Body of pancreas (tissue), 4 donors: ENCODE results near the gene NBR1. TPM values are rescaled to one million over a fixed set of nuclear protein-coding genes. Genes with fewer than 3 reads are reported as not detected.
A peak's percentile ranks its signal among the peaks of the same experiment; 100 is the strongest.
"Not testable (repeated sequence)": the region's sequence is repeated elsewhere in the genome, so short reads cannot be mapped to it uniquely, and the experiment has no call there.

Experiments used
- ATAC-seq: fragments of 150-250 bp; one replicate; pipeline ENCODE4 v1.9.1; 2016
- DNase-seq, 4 donors: peaks; one replicate each; pipeline ENCODE4 v3.0.0-alpha.2; 2019
- H3K27ac ChIP-seq, 4 donors: fragments of 200-600 bp; sonication (generic); 1 replicate in 3 of 4; 2 replicates in 1 of 4; pipeline versions ENCODE4 v1.5.1 to v1.6.1; 2016 to 2019; ENCODE audit warnings: mild to moderate bottlenecking in 1 of 4, mixed read lengths in 1 of 4, moderate library complexity in 1 of 4
- H3K27me3 ChIP-seq, 2 donors: fragments of 200-600 bp; sonication (generic); one replicate each; pipeline ENCODE4 v1.6.0; 2016; ENCODE audit warnings: mild to moderate bottlenecking in 1 of 2
- H3K36me3 ChIP-seq, 2 donors: fragments of 200-600 bp; sonication (generic); replicated peaks in 1 of 2; 2 replicates each; pipeline ENCODE4 v1.5.1; 2016; ENCODE audit warnings: low read depth in 2 of 2; ENCODE audit not compliant: insufficient read depth in 1 of 2
- H3K4me1 ChIP-seq: fragments of 200-600 bp; sonication (generic); one replicate; pipeline ENCODE4 v1.6.0; 2016
- H3K4me3 ChIP-seq, 2 donors: fragments of 200-600 bp; sonication (generic); 1 replicate in 1 of 2; 2 replicates in 1 of 2; pipeline ENCODE4 v1.5.1; 2016 to 2019
- H3K9me3 ChIP-seq, 3 donors: fragments of 200-600 bp; sonication (generic); 1 replicate in 2 of 3; 2 replicates in 1 of 3; pipeline ENCODE4 v1.5.1; 2016
- POLR2A ChIP-seq, 3 donors: fragments of 450-650 bp; IDR thresholded peaks; one replicate each; pipeline ENCODE4 v1.6.1; 2016; ENCODE audit warnings: antibody characterized with exemption in 3 of 3, mild to moderate bottlenecking in 2 of 3
- WGBS, 2 donors: methylation state at CpG; one replicate each; pipeline ENCODE4 v1.1.5; 2017; 5-methylcytosine and 5-hydroxymethylcytosine counted together
- intact Hi-C: fragments of 100-400 bp; cut with DNase I; formaldehyde crosslinking; loops from one replicate; pipeline ENCODE4 v1.15.1; 2023
- total RNA-seq, 2 donors: library from RNA; depleted of rRNA; stranded (reverse); fragments of >200 nt; gene quantifications; one replicate each; pipeline ENCODE4 v1.1.0, GENCODE V29; 2016
- TF ChIP-seq, protein P1 (sequence below), 7 experiments: fragments of 450-650 bp in 4 of 7; fragments of 200-600 bp in 3 of 7; sonication (generic) in 3 of 7; IDR thresholded peaks; one replicate each; pipeline ENCODE4 v1.5.1; 2016 to 2019; ENCODE audit warnings: antibody characterized with exemption in 7 of 7

Gene NBR1
- total RNA-seq, 2 donors from 2014 or later: 16.2 to 41.0 TPM

DNA sequence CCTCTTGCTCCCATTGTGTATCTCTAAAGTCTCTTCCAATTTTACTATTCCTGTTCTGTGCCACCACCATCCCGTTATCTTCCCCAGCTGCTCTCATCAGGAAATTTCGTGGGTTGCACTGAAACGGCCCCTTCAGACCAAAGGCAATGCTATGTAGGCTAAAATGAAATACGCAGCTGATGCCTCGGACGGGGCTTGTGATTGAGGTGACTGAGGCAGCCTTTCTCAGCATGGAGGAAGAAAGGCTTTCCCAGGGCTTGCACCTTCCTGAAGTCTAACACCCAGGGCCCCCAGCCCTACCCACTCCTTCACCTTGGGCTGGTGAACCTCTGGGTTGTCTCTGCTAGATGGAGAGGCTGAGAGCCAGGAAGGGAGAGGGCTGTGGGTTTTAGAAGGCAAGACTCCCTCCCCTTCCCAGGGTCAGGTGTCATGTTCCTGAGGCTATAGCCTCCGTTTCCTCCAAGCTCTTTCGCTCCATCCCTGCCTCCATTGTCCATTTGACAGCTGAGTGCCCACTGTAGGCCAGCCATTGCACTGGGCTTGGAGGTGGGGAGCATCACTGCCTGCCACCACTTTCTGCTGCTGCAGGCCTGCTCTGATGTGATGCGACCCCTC is 49.6 kb downstream of the NBR1 start:
- TF ChIP-seq POLR2A (IDR thresholded peaks at IDR 0.05): no peak
- TF ChIP-seq, protein P1, sequence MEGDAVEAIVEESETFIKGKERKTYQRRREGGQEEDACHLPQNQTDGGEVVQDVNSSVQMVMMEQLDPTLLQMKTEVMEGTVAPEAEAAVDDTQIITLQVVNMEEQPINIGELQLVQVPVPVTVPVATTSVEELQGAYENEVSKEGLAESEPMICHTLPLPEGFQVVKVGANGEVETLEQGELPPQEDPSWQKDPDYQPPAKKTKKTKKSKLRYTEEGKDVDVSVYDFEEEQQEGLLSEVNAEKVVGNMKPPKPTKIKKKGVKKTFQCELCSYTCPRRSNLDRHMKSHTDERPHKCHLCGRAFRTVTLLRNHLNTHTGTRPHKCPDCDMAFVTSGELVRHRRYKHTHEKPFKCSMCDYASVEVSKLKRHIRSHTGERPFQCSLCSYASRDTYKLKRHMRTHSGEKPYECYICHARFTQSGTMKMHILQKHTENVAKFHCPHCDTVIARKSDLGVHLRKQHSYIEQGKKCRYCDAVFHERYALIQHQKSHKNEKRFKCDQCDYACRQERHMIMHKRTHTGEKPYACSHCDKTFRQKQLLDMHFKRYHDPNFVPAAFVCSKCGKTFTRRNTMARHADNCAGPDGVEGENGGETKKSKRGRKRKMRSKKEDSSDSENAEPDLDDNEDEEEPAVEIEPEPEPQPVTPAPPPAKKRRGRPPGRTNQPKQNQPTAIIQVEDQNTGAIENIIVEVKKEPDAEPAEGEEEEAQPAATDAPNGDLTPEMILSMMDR (IDR thresholded peaks at IDR 0.05): no peak
- Histone ChIP-seq H3K4me3 (no peak overlapping the region), H3K36me3 (no peaks in the 10 kb centered on the region), H3K27ac (no peak overlapping the region), H3K27me3 (no peaks in the 10 kb centered on the region), H3K9me3 (no peaks in the 10 kb centered on the region), H3K4me1 (peaks cover 18% of the 10 kb centered on the region)
- ATAC-seq (no peak), DNase-seq (no peak)
- WGBS, 2 donors: 85 to 88% methylated on average over 9 of the region's 9 CpGs
- intact Hi-C loops: loop anchor here (10.0 kb wide), 1 partner anchor 114 kb away; no protein-coding TSS in a partner anchor

DNA sequence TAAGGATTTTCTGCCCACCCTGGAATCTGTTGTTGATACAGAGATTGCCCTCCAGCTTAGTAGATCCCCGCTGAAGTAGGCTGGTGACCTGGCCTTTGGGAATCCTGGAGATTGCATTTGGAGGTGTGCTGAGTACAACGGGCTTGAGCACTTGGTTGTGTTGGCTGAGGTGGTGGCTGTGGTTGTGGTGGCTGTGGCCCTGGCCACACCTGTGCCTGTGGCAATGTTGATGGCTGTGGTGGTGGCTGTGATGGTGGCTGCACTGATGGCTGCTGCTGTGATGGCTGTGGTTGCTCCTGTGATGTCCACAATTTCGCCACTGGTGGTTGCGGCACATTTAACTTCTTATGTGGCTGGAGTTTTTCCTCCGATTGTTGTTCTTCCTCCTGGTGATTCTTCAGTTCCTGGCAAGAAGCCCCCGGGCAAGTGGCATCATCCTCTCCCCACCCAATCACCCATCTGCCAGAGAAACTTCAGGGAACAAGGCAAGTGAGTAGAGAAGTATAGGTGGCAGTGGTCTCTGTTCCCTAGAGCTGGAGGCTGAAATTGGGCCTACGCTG is 53.2 kb downstream of the NBR1 start:
- Histone ChIP-seq H3K4me3 (no peak overlapping the region), H3K4me1 (no peaks in the 10 kb centered on the region), H3K27ac (no peak overlapping the region), H3K36me3 (no peaks in the 10 kb centered on the region), H3K27me3 (no peaks in the 10 kb centered on the region), H3K9me3 (no peaks in the 10 kb centered on the region)
- TF ChIP-seq, protein P1 (IDR thresholded peaks at IDR 0.05): no peak
- no peak for TF ChIP-seq POLR2A (IDR thresholded peaks at IDR 0.05)
- 89 to 90% methylated on average over 3 to 7 of the region's 7 CpGs for WGBS, 2 donors
- no peak for ATAC-seq
- intact Hi-C loops: loop anchor here (10.0 kb wide), 1 partner anchor 111 kb away; no protein-coding TSS in a partner anchor
- DNase-seq: peak in 1 of 4 donors; percentile 7

DNA sequence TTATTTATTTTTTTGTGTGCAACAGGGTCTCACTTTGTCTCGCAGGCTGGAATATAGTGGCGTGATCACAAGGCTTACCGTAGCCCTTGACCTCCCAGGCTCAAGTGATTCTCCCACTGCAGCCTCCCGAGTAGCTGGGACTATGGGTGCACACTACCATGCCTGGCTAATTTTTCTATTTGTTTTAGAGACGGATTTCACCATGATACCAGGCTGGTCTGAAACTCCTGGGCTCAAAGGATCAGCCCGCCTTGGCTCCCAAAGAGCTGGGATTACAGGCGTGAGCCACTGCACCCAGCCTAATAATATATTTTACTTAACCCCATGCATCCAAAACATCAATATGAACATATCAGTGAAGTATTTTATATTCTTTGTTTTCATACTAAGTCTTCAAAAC is 55.4 kb downstream of the NBR1 start:
- intact Hi-C loops: loop anchor here (10.0 kb wide), 1 partner anchor 108 kb away; no protein-coding TSS in a partner anchor
- WGBS, 2 donors: 90 to 96% methylated on average over 7 of the region's 7 CpGs
- no peaks in the 10 kb centered on the region for H3K4me1 ChIP-seq
- TF ChIP-seq, protein P1 (IDR thresholded peaks at IDR 0.05): no peak
- no peak for TF ChIP-seq POLR2A (IDR thresholded peaks at IDR 0.05)
- no peak overlapping the region for H3K27ac ChIP-seq
- ATAC-seq: no peak
- DNase-seq: peak in 1 of 4 donors; percentile 0
- no peaks in the 10 kb centered on the region for H3K27me3 ChIP-seq
- H3K36me3 ChIP-seq: no peaks in the 10 kb centered on the region
- H3K4me3 ChIP-seq: no peak overlapping the region
- H3K9me3 ChIP-seq: no peaks in the 10 kb centered on the region

DNA sequence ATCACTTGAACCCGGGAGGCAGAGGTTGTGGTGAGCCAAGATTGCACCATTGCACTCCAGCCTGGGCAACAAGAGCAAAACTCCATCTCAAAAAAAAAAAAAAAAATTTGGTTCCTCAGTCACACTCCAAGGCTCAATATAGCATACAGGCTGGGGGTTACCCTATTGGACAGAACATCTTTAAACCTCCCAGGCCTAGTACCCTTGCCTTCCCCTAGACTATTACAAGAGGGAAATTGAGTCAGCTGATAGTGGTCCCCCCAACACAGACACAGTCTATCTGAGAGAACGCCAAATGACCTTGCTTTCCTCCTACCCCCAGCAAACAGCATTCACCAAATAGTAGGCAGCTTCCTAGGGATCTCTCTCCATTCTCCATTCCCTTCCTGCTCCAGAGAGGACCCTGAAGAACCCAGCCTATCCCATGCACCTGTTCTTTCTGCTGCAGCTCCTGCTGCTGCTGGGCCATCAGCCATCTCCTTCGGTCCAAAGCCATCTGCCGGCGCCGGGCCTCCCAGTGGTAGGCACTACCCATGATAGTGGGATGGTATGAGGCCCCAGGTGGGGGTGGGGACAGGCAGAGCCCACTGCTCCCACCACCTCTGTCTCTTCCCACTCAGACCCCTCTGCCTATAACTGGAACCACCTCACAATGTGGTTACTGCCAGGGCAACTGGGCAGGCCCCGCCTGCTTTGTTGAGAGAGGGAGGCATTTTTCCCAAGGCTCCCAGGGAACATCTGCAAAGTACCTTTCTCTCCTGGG is 57.2 kb downstream of the NBR1 start, which contains the start of gene CCDC200:
Gene CCDC200, minus strand, starts transcription at position 604 of the 763 bp plus-strand sequence. Its CDS starts 69 bp downstream, at position 535.
- WGBS, 2 donors: no CpG with 5 or more reads among the region's 7 CpGs
- H3K27me3 ChIP-seq: not testable (repeated sequence)

More for the DNA sequence above, 57.2 kb downstream of the NBR1 start, which contains the start of gene CCDC200:
- not testable (repeated sequence) for H3K36me3 ChIP-seq, H3K27ac ChIP-seq, H3K9me3 ChIP-seq, H3K4me1 ChIP-seq, DNase-seq, H3K4me3 ChIP-seq, ATAC-seq
- intact Hi-C loops: loop anchor here (10.0 kb wide), 1 partner anchor 107 kb away; no protein-coding TSS in a partner anchor
